ENCODE results near the gene PQBP1. TPM values are rescaled to one million over a fixed set of nuclear protein-coding genes. Genes with fewer than 3 reads are reported as not detected.

Gene PQBP1
- total and polyA plus RNA-seq, 4 donors, result 22.0 to 44.3 (median 37.3) TPM

- Histone ChIP-seq H3K4me1 (ENCODE audit: control insufficient read depth in 4 of 4, insufficient read depth in 4 of 4, low read length in 3 of 4) (peaks cover 6 to 30% (median 13%) of the 10 kb centered on the region in 4 donors), H3K27me3 (ENCODE audit: control insufficient read depth in 4 of 4, insufficient read depth in 4 of 4, low read length in 3 of 4) (no peaks in the 10 kb centered on the region), H3K9ac (ENCODE audit: low read depth in 1 of 2, low read length in 2 of 2) (no peak overlapping the region), H3K27ac (ENCODE audit: low read depth in 1 of 2, low read length in 2 of 2) (peak overlapping the region; percentile 21 to 47), H3K36me3 (ENCODE audit: control insufficient read depth in 4 of 4, insufficient read depth in 3 of 4, low read depth in 1 of 4, low read length in 3 of 4) (peaks cover 0 to 1% (median under 1%) of the 10 kb centered on the region in 4 donors), H3K9me3 (ENCODE audit: control insufficient read depth in 4 of 4, low read length in 3 of 4) (no peaks in the 10 kb centered on the region), H3K4me3 (ENCODE audit: low read depth in 1 of 3, low read length in 3 of 3) (no peak overlapping the region)
- TF ChIP-seq, protein P1, sequence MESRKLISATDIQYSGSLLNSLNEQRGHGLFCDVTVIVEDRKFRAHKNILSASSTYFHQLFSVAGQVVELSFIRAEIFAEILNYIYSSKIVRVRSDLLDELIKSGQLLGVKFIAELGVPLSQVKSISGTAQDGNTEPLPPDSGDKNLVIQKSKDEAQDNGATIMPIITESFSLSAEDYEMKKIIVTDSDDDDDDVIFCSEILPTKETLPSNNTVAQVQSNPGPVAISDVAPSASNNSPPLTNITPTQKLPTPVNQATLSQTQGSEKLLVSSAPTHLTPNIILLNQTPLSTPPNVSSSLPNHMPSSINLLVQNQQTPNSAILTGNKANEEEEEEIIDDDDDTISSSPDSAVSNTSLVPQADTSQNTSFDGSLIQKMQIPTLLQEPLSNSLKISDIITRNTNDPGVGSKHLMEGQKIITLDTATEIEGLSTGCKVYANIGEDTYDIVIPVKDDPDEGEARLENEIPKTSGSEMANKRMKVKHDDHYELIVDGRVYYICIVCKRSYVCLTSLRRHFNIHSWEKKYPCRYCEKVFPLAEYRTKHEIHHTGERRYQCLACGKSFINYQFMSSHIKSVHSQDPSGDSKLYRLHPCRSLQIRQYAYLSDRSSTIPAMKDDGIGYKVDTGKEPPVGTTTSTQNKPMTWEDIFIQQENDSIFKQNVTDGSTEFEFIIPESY (IDR thresholded peaks at IDR 0.05), result no peak
- TF ChIP-seq, protein P2, sequence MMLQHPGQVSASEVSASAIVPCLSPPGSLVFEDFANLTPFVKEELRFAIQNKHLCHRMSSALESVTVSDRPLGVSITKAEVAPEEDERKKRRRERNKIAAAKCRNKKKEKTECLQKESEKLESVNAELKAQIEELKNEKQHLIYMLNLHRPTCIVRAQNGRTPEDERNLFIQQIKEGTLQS (IDR thresholded peaks at IDR 0.05), result no peak
- TF ChIP-seq SP1 (IDR thresholded peaks at IDR 0.05) (no peak), HNF4G (IDR thresholded peaks at IDR 0.05) (no peak), HNF4A (conservative IDR thresholded peaks at IDR 0.05) (no peak), TAF1 (conservative IDR thresholded peaks at IDR 0.05) (no peak)
- WGBS, result 85% methylated on average over 3 of the region's 3 CpGs
- DNase-seq (ENCODE audit: low spot score), result no peak
These were observed 41.9 kb downstream of the PQBP1 start for GRCh38 chrX:48939524-48940228.

- WGBS, result 81% methylated on average over 2 of the region's 2 CpGs
- H3K9me3 ChIP-seq (ENCODE audit: control insufficient read depth in 4 of 4, low read length in 3 of 4), result no peaks in the 10 kb centered on the region
- TF ChIP-seq HNF4G (IDR thresholded peaks at IDR 0.05) (no peak), EGR1 (IDR thresholded peaks at IDR 0.05; ENCODE audit: low read depth in 2 of 2) (no peak), HNF4A (conservative IDR thresholded peaks at IDR 0.05) (no peak)
- no peaks in the 10 kb centered on the region for H3K27me3 ChIP-seq (ENCODE audit: control insufficient read depth in 4 of 4, insufficient read depth in 4 of 4, low read length in 3 of 4)
- peaks cover 6 to 30% (median 13%) of the 10 kb centered on the region in 4 donors for H3K4me1 ChIP-seq (ENCODE audit: control insufficient read depth in 4 of 4, insufficient read depth in 4 of 4, low read length in 3 of 4)
- H3K4me3 ChIP-seq (ENCODE audit: low read depth in 1 of 3, low read length in 3 of 3), result no peak overlapping the region
- H3K27ac ChIP-seq (ENCODE audit: low read depth in 1 of 2, low read length in 2 of 2), result peak overlapping the region in 1 of 2 donors; percentile 47
- peaks cover 0 to under 1% (median 0%) of the 10 kb centered on the region in 4 donors for H3K36me3 ChIP-seq (ENCODE audit: control insufficient read depth in 4 of 4, insufficient read depth in 3 of 4, low read depth in 1 of 4, low read length in 3 of 4)
- no peak for DNase-seq (ENCODE audit: low spot score)
- H3K9ac ChIP-seq (ENCODE audit: low read depth in 1 of 2, low read length in 2 of 2), result no peak overlapping the region
These were observed 42.8 kb downstream of the PQBP1 start for GRCh38 chrX:48940404-48940955.

- H3K4me1 ChIP-seq (ENCODE audit: control insufficient read depth in 4 of 4, insufficient read depth in 4 of 4, low read length in 3 of 4), result peaks cover 6 to 31% (median 12%) of the 10 kb centered on the region in 4 donors
- no peak for DNase-seq (ENCODE audit: low spot score)
- no peak overlapping the region for H3K4me3 ChIP-seq (ENCODE audit: low read depth in 1 of 3, low read length in 3 of 3)
- TF ChIP-seq TAF1 (conservative IDR thresholded peaks at IDR 0.05), result no peak
- no peak for TF ChIP-seq RXRA (IDR thresholded peaks at IDR 0.05)
- TF ChIP-seq HNF4G (IDR thresholded peaks at IDR 0.05), result no peak
- TF ChIP-seq JUND (IDR thresholded peaks at IDR 0.05), result no peak
- TF ChIP-seq, protein P3, sequence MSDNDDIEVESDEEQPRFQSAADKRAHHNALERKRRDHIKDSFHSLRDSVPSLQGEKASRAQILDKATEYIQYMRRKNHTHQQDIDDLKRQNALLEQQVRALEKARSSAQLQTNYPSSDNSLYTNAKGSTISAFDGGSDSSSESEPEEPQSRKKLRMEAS (IDR thresholded peaks at IDR 0.05), result no peak
- no peak for TF ChIP-seq RAD21 (IDR thresholded peaks at IDR 0.05)
- TF ChIP-seq SP1 (IDR thresholded peaks at IDR 0.05), result no peak
- TF ChIP-seq YY1 (IDR thresholded peaks at IDR 0.05), result no peak
- no peak for TF ChIP-seq FOXA2 (IDR thresholded peaks at IDR 0.05)
- H3K9me3 ChIP-seq (ENCODE audit: control insufficient read depth in 4 of 4, low read length in 3 of 4), result no peaks in the 10 kb centered on the region
- no peaks in the 10 kb centered on the region for H3K36me3 ChIP-seq (ENCODE audit: control insufficient read depth in 4 of 4, insufficient read depth in 3 of 4, low read depth in 1 of 4, low read length in 3 of 4)
- H3K9ac ChIP-seq (ENCODE audit: low read depth in 1 of 2, low read length in 2 of 2), result no peak overlapping the region
- 85% methylated on average over 2 of the region's 2 CpGs for WGBS
- no peaks in the 10 kb centered on the region for H3K27me3 ChIP-seq (ENCODE audit: control insufficient read depth in 4 of 4, insufficient read depth in 4 of 4, low read length in 3 of 4)
- no peak overlapping the region for H3K27ac ChIP-seq (ENCODE audit: low read depth in 1 of 2, low read length in 2 of 2)
These were observed 45.2 kb downstream of the PQBP1 start for GRCh38 chrX:48942895-48943294.

Measured in liver (tissue), 9 donors.